Panc1 (cell line): ENCODE results near the gene CYFIP2.
A peak's percentile ranks its signal among the peaks of the same experiment; 100 is the strongest.

Source experiments
- CTCF ChIP-seq: fragments of 450-650 bp; IDR thresholded peaks from 2 replicates; pipeline ENCODE4 v1.5.1; 2017; ENCODE audit warnings: mild to moderate bottlenecking
- POLR2AphosphoS5 ChIP-seq: IDR thresholded peaks from 2 replicates; pipeline ENCODE4 v1.6.1; 2012; ENCODE audit warnings: mild to moderate bottlenecking, low read depth, low read length, moderate library complexity
- SIN3A ChIP-seq: IDR thresholded peaks from 2 replicates; pipeline ENCODE4 v1.6.1; 2012; ENCODE audit warnings: low read depth, mild to moderate bottlenecking, low read length, moderate library complexity, borderline replicate concordance; ENCODE audit not compliant: insufficient read depth
- TCF7L2 ChIP-seq: IDR thresholded peaks from 2 replicates; pipeline ENCODE4 v1.6.1; 2011; ENCODE audit warnings: mild to moderate bottlenecking, low read depth, low read length, inconsistent platforms
- TF ChIP-seq, protein P1 (sequence below), 2 experiments: IDR thresholded peaks; 2 replicates each; pipeline ENCODE4 v1.6.1; 2011 to 2012; ENCODE audit warnings: low read depth in 2 of 2, control low read depth in 1 of 2, low read length in 1 of 2, mild to moderate bottlenecking in 1 of 2, moderate library complexity in 1 of 2; ENCODE audit not compliant: insufficient read depth in 1 of 2

- TF ChIP-seq, protein P1, sequence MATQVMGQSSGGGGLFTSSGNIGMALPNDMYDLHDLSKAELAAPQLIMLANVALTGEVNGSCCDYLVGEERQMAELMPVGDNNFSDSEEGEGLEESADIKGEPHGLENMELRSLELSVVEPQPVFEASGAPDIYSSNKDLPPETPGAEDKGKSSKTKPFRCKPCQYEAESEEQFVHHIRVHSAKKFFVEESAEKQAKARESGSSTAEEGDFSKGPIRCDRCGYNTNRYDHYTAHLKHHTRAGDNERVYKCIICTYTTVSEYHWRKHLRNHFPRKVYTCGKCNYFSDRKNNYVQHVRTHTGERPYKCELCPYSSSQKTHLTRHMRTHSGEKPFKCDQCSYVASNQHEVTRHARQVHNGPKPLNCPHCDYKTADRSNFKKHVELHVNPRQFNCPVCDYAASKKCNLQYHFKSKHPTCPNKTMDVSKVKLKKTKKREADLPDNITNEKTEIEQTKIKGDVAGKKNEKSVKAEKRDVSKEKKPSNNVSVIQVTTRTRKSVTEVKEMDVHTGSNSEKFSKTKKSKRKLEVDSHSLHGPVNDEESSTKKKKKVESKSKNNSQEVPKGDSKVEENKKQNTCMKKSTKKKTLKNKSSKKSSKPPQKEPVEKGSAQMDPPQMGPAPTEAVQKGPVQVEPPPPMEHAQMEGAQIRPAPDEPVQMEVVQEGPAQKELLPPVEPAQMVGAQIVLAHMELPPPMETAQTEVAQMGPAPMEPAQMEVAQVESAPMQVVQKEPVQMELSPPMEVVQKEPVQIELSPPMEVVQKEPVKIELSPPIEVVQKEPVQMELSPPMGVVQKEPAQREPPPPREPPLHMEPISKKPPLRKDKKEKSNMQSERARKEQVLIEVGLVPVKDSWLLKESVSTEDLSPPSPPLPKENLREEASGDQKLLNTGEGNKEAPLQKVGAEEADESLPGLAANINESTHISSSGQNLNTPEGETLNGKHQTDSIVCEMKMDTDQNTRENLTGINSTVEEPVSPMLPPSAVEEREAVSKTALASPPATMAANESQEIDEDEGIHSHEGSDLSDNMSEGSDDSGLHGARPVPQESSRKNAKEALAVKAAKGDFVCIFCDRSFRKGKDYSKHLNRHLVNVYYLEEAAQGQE (IDR thresholded peaks at IDR 0.05; ENCODE audit: insufficient read depth in 1 of 2, low read depth in 2 of 2, low read length in 1 of 2), result no peak
- TF ChIP-seq CTCF, result peak; percentile 62
- TF ChIP-seq SIN3A, result no peak
- TF ChIP-seq POLR2AphosphoS5, result no peak
- TF ChIP-seq TCF7L2, result no peak
Measured at GRCh38 chr5:157431544-157432200, 165.7 kb downstream of the CYFIP2 start.
